ENCODE data around the gene UTP14C.

DNA sequence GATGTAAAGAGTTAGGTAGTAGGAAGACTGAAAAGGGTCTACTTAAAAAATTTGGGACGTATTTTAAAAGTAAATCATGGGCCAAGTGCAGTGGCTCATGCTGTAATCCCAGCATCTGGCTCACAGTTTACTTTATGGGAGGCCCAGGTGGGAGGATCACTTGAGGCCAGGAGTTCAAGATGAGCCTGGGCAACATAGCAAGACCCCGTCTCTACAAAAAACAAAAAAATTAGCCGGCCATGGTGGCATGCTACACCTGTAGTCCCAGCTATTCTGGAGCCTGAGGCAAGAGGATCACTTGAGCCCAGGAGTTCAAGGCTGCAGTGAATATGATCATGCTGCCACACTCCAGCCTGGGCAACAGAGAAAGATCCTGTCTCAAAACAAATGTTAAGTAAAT, 23.0 kb downstream of the UTP14C start:
- TF ChIP-seq YY1 (IDR thresholded peaks at IDR 0.05; ENCODE audit: low read depth) (no peak), ZBTB7A (IDR thresholded peaks at IDR 0.05; ENCODE audit: low read depth) (no peak), CEBPB (IDR thresholded peaks at IDR 0.05) (no peak), TAF1 (IDR thresholded peaks at IDR 0.05; ENCODE audit: low read depth) (no peak), EP300 (IDR thresholded peaks at IDR 0.05; ENCODE audit: borderline replicate concordance) (no peak), FOXM1 (IDR thresholded peaks at IDR 0.05; ENCODE audit: borderline replicate concordance, low read depth) (no peak), EGR1 (IDR thresholded peaks at IDR 0.05) (no peak), RAD21 (IDR thresholded peaks at IDR 0.05; ENCODE audit: low read depth) (no peak)
- TF ChIP-seq, protein P1, sequence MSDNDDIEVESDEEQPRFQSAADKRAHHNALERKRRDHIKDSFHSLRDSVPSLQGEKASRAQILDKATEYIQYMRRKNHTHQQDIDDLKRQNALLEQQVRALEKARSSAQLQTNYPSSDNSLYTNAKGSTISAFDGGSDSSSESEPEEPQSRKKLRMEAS (IDR thresholded peaks at IDR 0.05), result no peak
- TF ChIP-seq, protein P2, sequence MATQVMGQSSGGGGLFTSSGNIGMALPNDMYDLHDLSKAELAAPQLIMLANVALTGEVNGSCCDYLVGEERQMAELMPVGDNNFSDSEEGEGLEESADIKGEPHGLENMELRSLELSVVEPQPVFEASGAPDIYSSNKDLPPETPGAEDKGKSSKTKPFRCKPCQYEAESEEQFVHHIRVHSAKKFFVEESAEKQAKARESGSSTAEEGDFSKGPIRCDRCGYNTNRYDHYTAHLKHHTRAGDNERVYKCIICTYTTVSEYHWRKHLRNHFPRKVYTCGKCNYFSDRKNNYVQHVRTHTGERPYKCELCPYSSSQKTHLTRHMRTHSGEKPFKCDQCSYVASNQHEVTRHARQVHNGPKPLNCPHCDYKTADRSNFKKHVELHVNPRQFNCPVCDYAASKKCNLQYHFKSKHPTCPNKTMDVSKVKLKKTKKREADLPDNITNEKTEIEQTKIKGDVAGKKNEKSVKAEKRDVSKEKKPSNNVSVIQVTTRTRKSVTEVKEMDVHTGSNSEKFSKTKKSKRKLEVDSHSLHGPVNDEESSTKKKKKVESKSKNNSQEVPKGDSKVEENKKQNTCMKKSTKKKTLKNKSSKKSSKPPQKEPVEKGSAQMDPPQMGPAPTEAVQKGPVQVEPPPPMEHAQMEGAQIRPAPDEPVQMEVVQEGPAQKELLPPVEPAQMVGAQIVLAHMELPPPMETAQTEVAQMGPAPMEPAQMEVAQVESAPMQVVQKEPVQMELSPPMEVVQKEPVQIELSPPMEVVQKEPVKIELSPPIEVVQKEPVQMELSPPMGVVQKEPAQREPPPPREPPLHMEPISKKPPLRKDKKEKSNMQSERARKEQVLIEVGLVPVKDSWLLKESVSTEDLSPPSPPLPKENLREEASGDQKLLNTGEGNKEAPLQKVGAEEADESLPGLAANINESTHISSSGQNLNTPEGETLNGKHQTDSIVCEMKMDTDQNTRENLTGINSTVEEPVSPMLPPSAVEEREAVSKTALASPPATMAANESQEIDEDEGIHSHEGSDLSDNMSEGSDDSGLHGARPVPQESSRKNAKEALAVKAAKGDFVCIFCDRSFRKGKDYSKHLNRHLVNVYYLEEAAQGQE (IDR thresholded peaks at IDR 0.05; ENCODE audit: low read depth), result no peak

All from Ishikawa (cell line).